ENCODE results near the gene IRF7. TPM values are rescaled to one million over a fixed set of nuclear protein-coding genes. Genes with fewer than 3 reads are reported as not detected.

IRF7 gene
- total and polyA plus RNA-seq, 9 donors, result 0.28 to 59.1 (median 17.1) TPM

GRCh38 chr11:660681-661444 lies 45.1 kb upstream of the IRF7 start:
- peaks cover 4% of the 10 kb centered on the region for H3K4me1 ChIP-seq (ENCODE audit: insufficient read depth)
- no peaks in the 10 kb centered on the region for H3K27me3 ChIP-seq
- intact Hi-C loops (cut with DNase I), result loop anchor here in 3 of 4 donors (2.0 to 5.0 kb wide), 2 partner anchors 66 to 68 kb away; no protein-coding TSS in a partner anchor
- H3K36me3 ChIP-seq, result no peaks in the 10 kb centered on the region
- H3K27ac ChIP-seq, result no peak overlapping the region
- 78 to 83% (median 80%) methylated on average over 19 of the region's 19 CpGs for WGBS, 3 donors
- TF ChIP-seq CTCF (IDR thresholded peaks at IDR 0.05) (no peak), EP300 (IDR thresholded peaks at IDR 0.05) (no peak), POLR2A (IDR thresholded peaks at IDR 0.05) (no peak)
- DNase-seq, result no peak
- H3K4me3 ChIP-seq, result no peak overlapping the region
- H3K9me3 ChIP-seq, result no peaks in the 10 kb centered on the region

- no peak for TF ChIP-seq CTCF (IDR thresholded peaks at IDR 0.05)
- no peak for TF ChIP-seq EP300 (IDR thresholded peaks at IDR 0.05)
- no peak for TF ChIP-seq POLR2A (IDR thresholded peaks at IDR 0.05)
- Histone ChIP-seq H3K36me3 (no peaks in the 10 kb centered on the region), H3K27me3 (no peaks in the 10 kb centered on the region), H3K9me3 (no peaks in the 10 kb centered on the region), H3K4me3 (no peak overlapping the region), H3K27ac (no peak overlapping the region), H3K4me1 (ENCODE audit: insufficient read depth) (no peaks in the 10 kb centered on the region)
- WGBS, 3 donors, result 79 to 88% (median 86%) methylated on average over 18 to 19 of the region's 19 CpGs
- intact Hi-C loops (cut with DNase I), result loop anchor here in 3 of 4 donors (2.0 to 5.0 kb wide), 2 partner anchors 67 to 69 kb away; no protein-coding TSS in a partner anchor
- no peak for DNase-seq
Measured at GRCh38 chr11:660281-660680, 44.5 kb upstream of the IRF7 start.

GRCh38 chr11:659532-660085 lies 43.9 kb upstream of the IRF7 start:
- TF ChIP-seq POLR2A (IDR thresholded peaks at IDR 0.05), result no peak
- no peak for TF ChIP-seq EP300 (IDR thresholded peaks at IDR 0.05)
- no peak for TF ChIP-seq CTCF (IDR thresholded peaks at IDR 0.05)
- no peak overlapping the region for H3K4me3 ChIP-seq
- DNase-seq, result no peak
- H3K4me1 ChIP-seq (ENCODE audit: insufficient read depth), result no peaks in the 10 kb centered on the region
- 84 to 90% (median 90%) methylated on average over 16 of the region's 16 CpGs for WGBS, 3 donors
- H3K27me3 ChIP-seq, result no peaks in the 10 kb centered on the region
- H3K36me3 ChIP-seq, result no peaks in the 10 kb centered on the region
- no peaks in the 10 kb centered on the region for H3K9me3 ChIP-seq
- intact Hi-C loops (cut with DNase I), result loop anchor here in 3 of 4 donors (2.0 to 5.0 kb wide), 2 partner anchors 68 to 69 kb away; no protein-coding TSS in a partner anchor
- no peak overlapping the region for H3K27ac ChIP-seq

GRCh38 chr11:657691-658126 lies 42.0 kb upstream of the IRF7 start:
- WGBS, 3 donors, result 85 to 94% (median 89%) methylated on average over 14 of the region's 14 CpGs
- TF ChIP-seq CTCF (IDR thresholded peaks at IDR 0.05), result no peak
- DNase-seq, result no peak
- intact Hi-C loops (cut with DNase I), result no loop called here
- H3K9me3 ChIP-seq, result no peaks in the 10 kb centered on the region
- H3K27me3 ChIP-seq, result no peaks in the 10 kb centered on the region
- H3K36me3 ChIP-seq, result no peaks in the 10 kb centered on the region
- no peak overlapping the region for H3K4me3 ChIP-seq
- no peak overlapping the region for H3K27ac ChIP-seq
- H3K4me1 ChIP-seq (ENCODE audit: insufficient read depth), result no peaks in the 10 kb centered on the region

All from ovary (tissue), 9 donors.